ENCODE measurements around the gene PIP4K2B.
"Not testable (repeated sequence)": the region's sequence is repeated elsewhere in the genome, so short reads cannot be mapped to it uniquely, and the experiment has no call there.

Gene PIP4K2B

GRCh38 chr17:38728290-38728831, 71.0 kb downstream of the PIP4K2B start:
- DNase-seq, result peak; percentile 56

GRCh38 chr17:38727736-38728135, 71.6 kb downstream of the PIP4K2B start:
- DNase-seq, result peak; percentile 41

- not testable (repeated sequence) for DNase-seq
Measured at GRCh38 chr17:38726145-38726544, 73.2 kb downstream of the PIP4K2B start.

GRCh38 chr17:38725066-38725465, 74.3 kb downstream of the PIP4K2B start:
- no peak for DNase-seq

GRCh38 chr17:38724337-38724988, 74.9 kb downstream of the PIP4K2B start:
- DNase-seq, result no peak

GRCh38 chr17:38721802-38722201, 77.6 kb downstream of the PIP4K2B start:
- no peak for DNase-seq

GRCh38 chr17:38720941-38721340, 78.4 kb downstream of the PIP4K2B start:
- DNase-seq, result no peak

- no peak for DNase-seq
Measured at GRCh38 chr17:38719943-38720641, 79.3 kb downstream of the PIP4K2B start.

GRCh38 chr17:38719289-38719942, 79.9 kb downstream of the PIP4K2B start:
- DNase-seq, result no peak

GRCh38 chr17:38717139-38717745, 82.1 kb downstream of the PIP4K2B start:
- no peak for DNase-seq

- no peak for DNase-seq
Measured at GRCh38 chr17:38716368-38717005, 82.9 kb downstream of the PIP4K2B start.

Measured in activated CD4-positive, alpha-beta T cell treated with anti-CD3 and anti-CD28 coated beads, Interleukin-2, amount 50 U/mL, for 1 hour (primary cell).